H1 (cell line): ENCODE data around the gene BAIAP2. TPM values are rescaled to one million over a fixed set of nuclear protein-coding genes. Genes with fewer than 3 reads are reported as not detected.

Experiments used
- CTCF ChIA-PET: fragments of 300-600 bp; sonication (Branson Sonifier 250); formaldehyde crosslinking; loops from one replicate; lab custom pipeline; 2021; ENCODE audit not compliant: partially characterized antibody; lab: Charles Lee
- POLR2A ChIA-PET: fragments of 300-600 bp; sonication (Branson Sonifier 250); formaldehyde crosslinking; loops from one replicate; lab custom pipeline; 2021; ENCODE audit warnings: inconsistent platforms; ENCODE audit not compliant: partially characterized antibody; lab: Charles Lee
- DNase-seq, 2 experiments: peaks; one replicate each; pipeline versions ENCODE4 v3.0.0 to v3.0.0-alpha.2; 2010 to 2022; ENCODE audit warnings: low spot score in 2 of 2, low read depth in 1 of 2, mixed read lengths in 1 of 2
- FAIRE-seq: peaks from 2 replicates; lab custom pipeline; 2011; peaks lifted over from hg19 to GRCh38; lab: Jason Lieb, UNC
- H2AFZ ChIP-seq: 2 replicates; pipeline ENCODE4 v1.8.1; 2012; ENCODE audit warnings: low read length, inconsistent platforms
- H2AK5ac ChIP-seq: 2 replicates; pipeline ENCODE4 v1.6.1; 2013; ENCODE audit warnings: low read depth, low read length
- H2BK120ac ChIP-seq: replicated peaks from 2 replicates; pipeline ENCODE3; 2013; ENCODE audit warnings: low read depth, low read length, inconsistent platforms
- H2BK12ac ChIP-seq: 2 replicates; pipeline ENCODE4 v1.6.1; 2013; ENCODE audit warnings: low read depth, low read length
- H2BK15ac ChIP-seq: 2 replicates; pipeline ENCODE4 v1.6.1; 2013; ENCODE audit warnings: low read length
- H2BK20ac ChIP-seq: 2 replicates; pipeline ENCODE4 v1.6.1; 2013; ENCODE audit warnings: low read length
- H2BK5ac ChIP-seq: 2 replicates; pipeline ENCODE4 v1.6.1; 2013; ENCODE audit warnings: low read depth, low read length
- H3K14ac ChIP-seq: 2 replicates; pipeline ENCODE4 v1.6.1; 2013; ENCODE audit warnings: inconsistent platforms; ENCODE audit not compliant: insufficient read length
- H3K18ac ChIP-seq: 2 replicates; pipeline ENCODE4 v1.6.1; 2013; ENCODE audit warnings: low read length; ENCODE audit errors: extremely low read depth
- H3K23ac ChIP-seq: 2 replicates; pipeline ENCODE4 v1.6.1; 2013; ENCODE audit warnings: inconsistent platforms; ENCODE audit not compliant: insufficient read length
- H3K23me2 ChIP-seq: 2 replicates; pipeline ENCODE4 v1.6.1; 2013; ENCODE audit warnings: low read depth, low read length
- H3K27ac ChIP-seq: 2 replicates; pipeline ENCODE4 v1.6.1; 2011; ENCODE audit warnings: low read depth, low read length, inconsistent platforms
- H3K27me3 ChIP-seq, 4 experiments: replicated peaks in 1 of 4; 1 replicate in 1 of 4; 2 replicates in 3 of 4; pipeline versions ENCODE4 v1.6.1 to v1.8.1; 2011 to 2013; ENCODE audit warnings: low read length in 3 of 4, mild to moderate bottlenecking in 3 of 4, inconsistent platforms in 2 of 4, mixed read lengths in 2 of 4, moderate library complexity in 1 of 4; ENCODE audit not compliant: control insufficient read depth in 3 of 4, insufficient read depth in 3 of 4; ENCODE audit errors: extremely low read depth in 1 of 4
- H3K36me3 ChIP-seq, 4 experiments: 2 replicates each; pipeline versions ENCODE4 v1.6.1 to v1.8.1; 2011 to 2013; ENCODE audit warnings: mild to moderate bottlenecking in 4 of 4, low read length in 3 of 4, moderate library complexity in 2 of 4, control low read depth in 1 of 4, inconsistent platforms in 1 of 4; ENCODE audit not compliant: insufficient read depth in 4 of 4, control insufficient read depth in 2 of 4
- H3K4ac ChIP-seq: replicated peaks from 2 replicates; pipeline ENCODE3; 2013; ENCODE audit warnings: low read length, low read depth, mixed read lengths, inconsistent platforms; ENCODE audit not compliant: insufficient read length
- H3K4me1 ChIP-seq, 4 experiments: replicated peaks in 1 of 4; 1 replicate in 1 of 4; 2 replicates in 3 of 4; pipeline versions ENCODE4 v1.6.1 to v1.8.1; 2011 to 2013; ENCODE audit warnings: low read length in 3 of 4, inconsistent platforms in 2 of 4, mixed read lengths in 1 of 4; ENCODE audit not compliant: insufficient read depth in 4 of 4, control insufficient read depth in 3 of 4
- H3K4me2 ChIP-seq, 2 experiments: 2 replicates each; pipeline versions ENCODE4 v1.6.1 to v1.8.1; 2011 to 2013; ENCODE audit warnings: low read depth in 2 of 2, low read length in 2 of 2, control low read depth in 1 of 2, inconsistent platforms in 1 of 2, mild to moderate bottlenecking in 1 of 2; ENCODE audit not compliant: insufficient read depth in 1 of 2
- H3K4me3 ChIP-seq, 4 experiments: fragments of 200-600, 300-600 bp in 1 of 4; sonication (generic), shearing (Covaris generic), sonication (Bioruptor Twin) in 1 of 4; 2 replicates each; pipeline versions ENCODE4 v1.5.1 to v1.8.1; 2011 to 2016; ENCODE audit warnings: low read length in 4 of 4, low read depth in 3 of 4, control low read depth in 2 of 4, inconsistent platforms in 2 of 4, mild to moderate bottlenecking in 2 of 4, mixed read lengths in 1 of 4, moderate library complexity in 1 of 4; ENCODE audit not compliant: insufficient read depth in 2 of 4; ENCODE audit errors: extremely low read depth in 1 of 4
- H3K56ac ChIP-seq: replicated peaks from 2 replicates; pipeline ENCODE3; 2013; ENCODE audit warnings: low read depth, mild to moderate bottlenecking, mixed read lengths, low read length, inconsistent platforms; ENCODE audit not compliant: insufficient read length
- H3K79me1 ChIP-seq: 2 replicates; pipeline ENCODE4 v1.6.1; 2013; ENCODE audit warnings: low read depth, low read length, control low read depth
- H3K79me2 ChIP-seq, 2 experiments: 2 replicates each; pipeline versions ENCODE4 v1.6.1 to v1.8.1; 2012 to 2013; ENCODE audit warnings: low read length in 2 of 2, mild to moderate bottlenecking in 2 of 2, inconsistent platforms in 1 of 2; ENCODE audit not compliant: insufficient read depth in 2 of 2, control insufficient read depth in 1 of 2
- H3K9ac ChIP-seq, 4 experiments: replicated peaks in 1 of 4; 1 replicate in 1 of 4; 2 replicates in 3 of 4; pipeline versions ENCODE4 v1.6.1 to v1.8.1; 2011 to 2013; ENCODE audit warnings: low read depth in 3 of 4, low read length in 3 of 4, control low read depth in 2 of 4, mild to moderate bottlenecking in 2 of 4, moderate library complexity in 2 of 4, inconsistent platforms in 1 of 4; ENCODE audit errors: extremely low read depth in 1 of 4
- H3K9me3 ChIP-seq, 2 experiments: 2 replicates each; pipeline versions ENCODE4 v1.6.1 to v1.8.1; 2012 to 2013; ENCODE audit warnings: mild to moderate bottlenecking in 2 of 2, moderate library complexity in 2 of 2, control low read depth in 1 of 2, inconsistent platforms in 1 of 2, low read depth in 1 of 2, low read length in 1 of 2, mixed read lengths in 1 of 2; ENCODE audit not compliant: insufficient read depth in 2 of 2
- H4K20me1 ChIP-seq, 2 experiments: replicated peaks in 1 of 2; 2 replicates each; pipeline versions ENCODE3 to v1.8.1; 2011 to 2013; ENCODE audit warnings: inconsistent platforms in 2 of 2, low read length in 2 of 2, mild to moderate bottlenecking in 1 of 2; ENCODE audit not compliant: insufficient read depth in 2 of 2, control insufficient read depth in 1 of 2
- H4K5ac ChIP-seq: 2 replicates; pipeline ENCODE4 v1.6.1; 2013; ENCODE audit warnings: low read length, low read depth, mixed read lengths, inconsistent platforms; ENCODE audit not compliant: insufficient read length
- H4K8ac ChIP-seq: 2 replicates; pipeline ENCODE4 v1.8.0; 2013; ENCODE audit warnings: mild to moderate bottlenecking, moderate library complexity, low read length, inconsistent platforms; ENCODE audit not compliant: insufficient read depth; ENCODE audit errors: extremely low read depth
- H4K91ac ChIP-seq: replicated peaks from 2 replicates; pipeline ENCODE3; 2013; ENCODE audit warnings: low read length, mixed read lengths, inconsistent platforms; ENCODE audit not compliant: insufficient read length
- WGBS, 2 experiments: shearing (Covaris generic) in 1 of 2; methylation state at CpG; one replicate each; pipeline versions ENCODE4 v1.1.6 to v1.1.7; 2013 to 2015; ENCODE audit warnings: low lambda C conversion rate in 2 of 2, mixed read lengths in 2 of 2, inconsistent platforms in 1 of 2, low coverage in 1 of 2, missing lambda C conversion rate in 1 of 2; ENCODE audit not compliant: insufficient replicate concordance in 2 of 2, insufficient coverage in 1 of 2, insufficient read length in 1 of 2; ENCODE audit errors: extremely low coverage in 1 of 2, missing lambda C conversion rate in 1 of 2; 5-methylcytosine and 5-hydroxymethylcytosine counted together
- polyA plus RNA-seq, 7 experiments: library from polyadenylated mRNA; depleted of rRNA in 3 of 7; stranded (reverse) in 5 of 7; unstranded in 2 of 7; fragments of >200 nt in 5 of 7; fragments of 200-250 nt in 2 of 7; gene quantifications; 1 replicate in 5 of 7; 2 replicates in 1 of 7; 4 replicates in 1 of 7; pipeline versions ENCODE4 v1.2.1 to v1.2.3, GENCODE V29; 2011 to 2013; ENCODE audit warnings: missing spikeins in 2 of 7, mixed read lengths in 2 of 7
- total RNA-seq: library from RNA; stranded (reverse); fragmentation: NEBNext Ultra II Directional; extraction: Animal tissue kit (Norgen Biotek cat#: 25700); gene quantifications from 2 replicates; pipeline ENCODE4 v1.2.1, GENCODE V29; 2021

Gene BAIAP2
- total and polyA plus RNA-seq, 2 of the 8 experiments (the other 6 are each of a cell fraction or from before 2014, with no cell fraction given), result 10.0 to 22.8 TPM

DNA sequence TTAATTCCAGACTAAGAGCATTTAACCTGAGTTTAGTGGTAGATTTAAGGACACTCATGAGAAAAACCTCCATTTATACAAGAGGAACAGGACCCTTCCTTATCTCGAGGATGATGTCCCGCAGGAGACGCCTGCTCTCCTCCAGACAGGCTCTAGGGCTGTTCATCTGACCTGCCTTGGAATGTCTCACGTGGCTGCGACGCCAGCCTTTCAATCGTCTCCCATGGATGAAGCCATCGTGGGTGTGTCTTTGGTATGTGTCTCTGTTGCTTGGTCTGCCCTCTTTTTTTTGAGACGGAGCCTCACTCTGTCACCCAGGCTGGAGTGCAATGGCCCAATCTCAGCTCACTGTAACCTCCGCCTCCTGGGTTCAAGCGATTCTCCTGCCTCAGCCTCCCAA, 26.8 kb upstream of the BAIAP2 start:
- no peak overlapping the region for H4K8ac ChIP-seq

More for the DNA sequence above, 26.8 kb upstream of the BAIAP2 start:
- H3K27me3 ChIP-seq, result peaks cover 7 to 20% (median 15%) of the 10 kb centered on the region in 4 experiments; a peak in 6 of 7 replicates
- H3K27ac ChIP-seq, result no peak overlapping the region
- H2BK5ac ChIP-seq, result no peak overlapping the region
- H3K14ac ChIP-seq, result no peak overlapping the region
- no peak overlapping the region for H2BK120ac ChIP-seq
- no peak overlapping the region for H2BK15ac ChIP-seq
- H4K5ac ChIP-seq, result no peak overlapping the region
- no peak overlapping the region for H2AK5ac ChIP-seq
- FAIRE-seq (no peak), DNase-seq (no peak)
- no peaks in the 10 kb centered on the region for H3K36me3 ChIP-seq
- H2BK12ac ChIP-seq, result no peak overlapping the region
- H3K4me1 ChIP-seq, result peaks cover 0 to 7% (median 1%) of the 10 kb centered on the region in 4 experiments; a peak in 3 of 7 replicates
- no peak overlapping the region for H3K18ac ChIP-seq
- no peak overlapping the region for H2BK20ac ChIP-seq
- no peak overlapping the region for H3K56ac ChIP-seq
- H2AFZ ChIP-seq, result no peak overlapping the region
- POLR2A ChIA-PET, result interaction anchor here (2.1 kb wide), 1 partner anchor 27 kb away, joined by 6 read pairs; the partner anchor contains the start of gene BAIAP2
- no peak overlapping the region for H3K9ac ChIP-seq
- no peaks in the 10 kb centered on the region for H3K79me2 ChIP-seq
- no peak overlapping the region for H3K23ac ChIP-seq
- H4K20me1 ChIP-seq, result peaks cover 0 to 2% of the 10 kb centered on the region in 2 experiments
- H3K4me2 ChIP-seq, result no peak overlapping the region
- H3K23me2 ChIP-seq, result peaks cover 5% of the 10 kb centered on the region; the same call in 1 of the 2 replicates
- no peak overlapping the region for H3K4ac ChIP-seq
- H3K79me1 ChIP-seq, result no peaks in the 10 kb centered on the region
- no peak overlapping the region for H4K91ac ChIP-seq
- CTCF ChIA-PET, result no interaction called here
- no peak overlapping the region for H3K4me3 ChIP-seq
- 80% methylated on average over 10 of the region's 11 CpGs; no CpG with 5 or more reads in 1 of the 2 experiments for WGBS, 2 experiments
- peaks cover 9 to 12% of the 10 kb centered on the region in 2 experiments for H3K9me3 ChIP-seq
